ENCODE measurements around the gene SLC15A4.
"Not testable (repeated sequence)": the region's sequence is repeated elsewhere in the genome, so short reads cannot be mapped to it uniquely, and the experiment has no call there.

SLC15A4 gene

GRCh38 chr12:128843538-128843937, 19.8 kb upstream of the SLC15A4 start:
- DNase-seq, result no peak

- no peak for DNase-seq
Observed at GRCh38 chr12:128842579-128842978, 18.8 kb upstream of the SLC15A4 start.

GRCh38 chr12:128840862-128841468, 17.2 kb upstream of the SLC15A4 start:
- DNase-seq, result no peak

- not testable (repeated sequence) for DNase-seq
Observed at GRCh38 chr12:128839885-128840284, 16.1 kb upstream of the SLC15A4 start.

- no peak for DNase-seq
Observed at GRCh38 chr12:128833418-128833817, 9.7 kb upstream of the SLC15A4 start.

GRCh38 chr12:128830505-128830893, 6.7 kb upstream of the SLC15A4 start:
- DNase-seq, result peak in 1 of 2 donors; percentile 23

- peak in 1 of 2 donors; percentile 73 for DNase-seq
Observed at GRCh38 chr12:128829861-128830504, 6.2 kb upstream of the SLC15A4 start.

- DNase-seq, result no peak
Observed at GRCh38 chr12:128827724-128828123, 4.0 kb upstream of the SLC15A4 start.

GRCh38 chr12:128825835-128826234, 2.1 kb upstream of the SLC15A4 start:
- no peak for DNase-seq

GRCh38 chr12:128823216-128823915, 392 bp downstream of the SLC15A4 start:
- DNase-seq, result no peak

- peak; percentile 24 to 68 for DNase-seq
Observed at GRCh38 chr12:128820723-128821432, 2.9 kb downstream of the SLC15A4 start.

GRCh38 chr12:128820253-128820652, 3.5 kb downstream of the SLC15A4 start:
- DNase-seq, result no peak

GRCh38 chr12:128819293-128820144, 4.2 kb downstream of the SLC15A4 start:
- no peak for DNase-seq

- no peak for DNase-seq
Observed at GRCh38 chr12:128818065-128819022, 5.4 kb downstream of the SLC15A4 start.

- DNase-seq, result peak in 1 of 2 donors; percentile 57
Observed at GRCh38 chr12:128817111-128818015, 6.4 kb downstream of the SLC15A4 start.

- DNase-seq, result no peak
Observed at GRCh38 chr12:128816643-128816920, 7.2 kb downstream of the SLC15A4 start.

- DNase-seq, result no peak
Observed at GRCh38 chr12:128815779-128816642, 7.7 kb downstream of the SLC15A4 start.

GRCh38 chr12:128814411-128815261, 9.1 kb downstream of the SLC15A4 start:
- no peak for DNase-seq

All from CD4-positive, alpha-beta T cell treated with Interleukin-1 beta for 1 hour (primary cell).